ENCODE results near the gene EHBP1L1.

Gene EHBP1L1

GRCh38 chr11:65599216-65599954, 23.5 kb downstream of the EHBP1L1 start:
- DNase-seq, result no peak

DNA sequence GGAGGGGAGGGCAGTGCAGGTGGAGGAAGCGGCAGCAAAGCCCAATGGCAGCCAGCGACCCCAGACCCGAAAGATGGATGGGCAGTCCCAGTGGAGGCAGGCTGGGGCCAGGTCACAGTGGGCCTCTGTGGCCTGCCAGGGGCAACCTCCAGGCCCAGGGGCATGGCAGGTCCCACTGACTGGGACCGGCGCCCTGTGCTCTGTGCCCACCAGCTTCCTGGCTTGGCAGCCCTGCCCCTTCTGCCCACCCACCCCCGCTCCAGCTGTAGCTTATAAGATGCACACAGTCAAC, 24.0 kb downstream of the EHBP1L1 start:
- no peak for DNase-seq

DNA sequence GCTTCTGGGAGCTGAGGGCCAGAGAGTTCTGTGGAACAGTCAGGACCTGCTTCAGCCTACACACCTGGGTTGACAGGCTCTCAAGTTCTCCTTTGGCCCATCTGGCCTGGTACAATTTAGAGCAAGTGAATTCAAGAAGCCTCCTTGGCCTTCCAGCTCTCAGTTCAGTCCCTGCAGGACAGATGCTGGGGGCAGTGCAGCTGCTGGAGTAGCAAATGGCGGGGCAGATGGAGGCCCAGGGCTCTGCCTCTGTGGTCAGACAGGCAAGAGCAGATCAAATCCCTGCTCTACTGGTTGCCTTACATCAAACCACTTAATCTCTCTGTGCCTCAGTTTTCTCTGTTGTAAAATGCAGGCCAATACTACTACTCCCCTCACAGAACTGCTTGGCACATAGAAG, 28.4 kb downstream of the EHBP1L1 start:
- no peak for DNase-seq

DNA sequence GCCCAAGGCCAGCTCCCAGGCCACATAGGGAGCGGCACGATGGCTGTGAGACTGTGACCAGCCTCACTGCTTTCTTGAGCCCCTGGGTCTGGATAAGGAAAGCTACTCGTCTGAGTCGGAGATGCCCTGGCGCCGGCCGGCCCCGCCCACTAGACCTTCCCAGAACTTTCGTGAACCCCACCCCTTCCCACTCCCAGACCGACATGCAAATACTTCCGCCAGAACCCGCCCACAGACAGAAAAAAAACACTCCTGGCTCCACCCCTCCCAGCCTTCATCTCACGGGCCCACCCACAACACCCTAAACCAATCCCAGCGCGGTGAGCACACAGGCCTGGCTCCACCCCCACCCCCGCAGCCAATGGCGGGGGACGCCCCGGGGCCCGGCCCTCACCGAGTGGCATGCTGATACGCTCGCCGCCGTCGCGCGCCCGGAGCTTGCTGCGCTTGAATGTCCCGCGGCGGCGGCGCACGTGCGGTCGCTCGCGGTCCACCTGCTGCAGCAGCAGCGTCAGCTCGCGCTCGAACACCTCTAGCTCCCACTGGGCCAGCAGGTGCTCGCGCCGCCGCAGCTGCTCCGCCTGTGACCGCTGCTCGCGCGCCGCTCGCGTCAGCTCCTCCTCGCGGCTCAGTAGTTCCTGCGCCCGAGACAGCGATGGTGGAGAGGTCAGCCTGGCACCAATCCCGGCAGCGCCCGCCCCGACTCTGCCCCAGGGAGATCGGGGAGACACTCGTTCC, 31.2 kb downstream of the EHBP1L1 start:
- DNase-seq, result no peak

DNA sequence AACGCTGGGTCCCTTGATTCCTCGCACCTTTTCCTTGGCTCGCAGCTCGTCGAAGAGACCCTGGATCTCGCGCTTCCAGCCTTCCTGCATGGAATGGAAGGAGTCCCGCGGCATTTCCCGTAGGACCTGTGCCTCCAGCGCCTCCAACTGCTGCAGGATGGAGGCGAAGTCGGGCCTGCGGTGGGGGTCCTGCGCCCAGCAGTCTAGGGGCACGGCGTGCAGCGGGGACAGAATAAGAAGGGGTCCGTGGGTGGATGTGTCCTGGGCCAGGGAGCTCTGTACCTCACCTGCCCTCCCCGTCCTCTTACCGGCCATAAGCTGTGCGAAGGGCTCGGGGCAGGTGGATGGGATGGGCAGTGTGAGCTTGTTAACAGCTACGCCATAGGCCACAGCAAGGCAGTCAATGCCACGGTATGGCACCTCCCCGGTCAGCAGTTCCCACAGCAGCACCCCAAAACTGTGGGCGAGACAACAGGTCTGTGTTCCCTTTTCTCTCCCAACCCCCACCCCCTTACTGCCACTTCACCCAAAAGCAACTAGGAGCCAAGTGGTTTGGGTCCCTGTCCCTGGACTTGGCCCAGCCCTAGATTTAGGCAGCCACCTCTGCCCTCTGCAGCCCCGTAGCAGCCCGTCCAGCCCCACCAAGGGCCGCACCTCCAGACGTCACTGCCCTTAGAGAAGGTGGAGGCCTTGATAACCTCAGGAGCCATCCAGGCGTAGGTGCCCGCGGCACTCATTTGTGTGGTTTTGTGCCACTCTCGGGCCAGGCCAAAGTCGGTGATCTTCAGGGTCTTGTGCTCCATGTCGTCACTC, 32.0 kb downstream of the EHBP1L1 start:
- DNase-seq, result no peak

DNA sequence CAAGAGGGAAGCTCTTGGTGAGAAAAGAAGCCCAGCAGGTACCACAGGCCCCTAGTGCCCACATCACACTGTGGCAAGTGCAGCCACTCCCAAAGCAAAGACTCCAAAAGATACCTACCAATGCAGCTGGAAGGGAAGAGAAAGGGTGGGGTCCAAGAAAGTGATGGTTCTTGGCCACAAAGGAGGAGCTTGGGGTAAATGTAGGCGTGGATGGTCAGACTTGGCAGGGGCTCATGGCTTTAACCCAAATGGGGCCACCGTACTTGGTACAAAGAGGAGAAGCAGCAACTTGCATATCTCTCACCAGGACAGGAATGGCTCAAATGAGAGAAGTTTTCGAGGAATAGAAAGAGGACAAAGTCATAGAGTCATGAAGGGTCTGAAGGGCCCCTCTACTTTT, 33.4 kb downstream of the EHBP1L1 start:
- no peak for DNase-seq

- no peak for DNase-seq
Observed at GRCh38 chr11:65609665-65610064, 33.8 kb downstream of the EHBP1L1 start.

- DNase-seq, result no peak
Observed at GRCh38 chr11:65610404-65610803, 34.6 kb downstream of the EHBP1L1 start.

- no peak for DNase-seq
Observed at GRCh38 chr11:65611028-65611757, 35.3 kb downstream of the EHBP1L1 start.

- no peak for DNase-seq
Observed at GRCh38 chr11:65611758-65612603, 36.1 kb downstream of the EHBP1L1 start.

DNA sequence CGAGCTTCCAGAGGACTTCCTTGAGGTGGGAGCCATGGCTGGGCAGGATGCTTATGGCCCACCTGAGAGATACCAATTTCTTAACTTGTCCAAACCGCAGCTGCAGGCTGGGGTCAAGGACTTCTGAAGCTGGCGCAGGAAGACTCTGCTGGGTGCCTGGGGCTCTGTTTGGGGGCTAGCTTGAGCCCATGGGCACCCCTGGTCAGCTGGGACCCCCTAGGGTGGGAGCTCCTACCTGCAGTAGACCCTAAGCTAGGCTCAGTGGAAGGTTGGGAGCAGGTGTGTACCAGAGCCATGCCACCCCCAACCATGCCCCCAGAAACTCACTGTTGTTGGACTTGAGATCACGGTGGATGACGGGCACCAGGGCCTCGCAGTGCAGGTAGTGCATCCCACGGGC, 36.8 kb downstream of the EHBP1L1 start:
- no peak for DNase-seq

GRCh38 chr11:65613091-65613928, 37.5 kb downstream of the EHBP1L1 start:
- DNase-seq, result no peak

DNA sequence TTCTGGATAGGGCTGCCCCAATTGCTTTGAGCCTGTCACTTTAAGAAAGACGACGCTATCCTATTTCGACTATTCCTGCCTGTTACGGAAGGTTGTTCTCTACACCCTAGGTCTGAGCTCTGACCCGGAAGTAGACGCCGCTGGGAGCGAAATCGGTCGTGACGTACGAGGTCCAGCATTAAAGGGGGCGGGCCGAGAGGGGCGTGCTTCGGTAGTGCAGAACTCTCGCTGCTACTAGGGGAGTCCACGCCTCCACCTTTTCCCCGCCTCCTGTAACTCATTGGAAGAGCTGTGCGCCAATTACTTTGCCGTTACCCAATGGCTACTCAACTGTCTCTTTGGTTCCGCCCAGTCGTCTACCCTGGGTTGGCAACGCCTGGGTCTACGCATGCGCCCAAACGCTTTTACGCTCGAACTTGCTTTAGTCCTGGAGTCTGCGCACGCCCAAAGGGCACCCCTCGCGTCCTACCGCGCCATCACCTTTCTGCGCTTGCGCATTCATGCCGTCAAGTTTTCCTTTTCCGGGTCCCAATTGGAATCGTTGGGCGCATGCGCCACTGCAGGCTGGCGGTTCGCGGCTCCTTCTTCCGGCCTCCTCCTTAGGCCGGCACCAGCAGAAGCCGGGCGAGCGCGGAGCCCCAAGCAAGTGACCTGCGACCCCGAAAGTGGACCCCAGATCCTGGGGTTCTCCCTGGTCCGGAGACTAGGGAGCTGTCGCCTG, 39.5 kb downstream of the EHBP1L1 start, which contains the start of gene PCNX3:
TSS of gene PCNX3 (plus strand) at position 548 of the 721 bp plus-strand sequence. CDS start 536 bp downstream, outside the sequence.
- peak; percentile 99 for DNase-seq

GRCh38 chr11:65615950-65616574, 40.2 kb downstream of the EHBP1L1 start:
- DNase-seq, result no peak

DNA sequence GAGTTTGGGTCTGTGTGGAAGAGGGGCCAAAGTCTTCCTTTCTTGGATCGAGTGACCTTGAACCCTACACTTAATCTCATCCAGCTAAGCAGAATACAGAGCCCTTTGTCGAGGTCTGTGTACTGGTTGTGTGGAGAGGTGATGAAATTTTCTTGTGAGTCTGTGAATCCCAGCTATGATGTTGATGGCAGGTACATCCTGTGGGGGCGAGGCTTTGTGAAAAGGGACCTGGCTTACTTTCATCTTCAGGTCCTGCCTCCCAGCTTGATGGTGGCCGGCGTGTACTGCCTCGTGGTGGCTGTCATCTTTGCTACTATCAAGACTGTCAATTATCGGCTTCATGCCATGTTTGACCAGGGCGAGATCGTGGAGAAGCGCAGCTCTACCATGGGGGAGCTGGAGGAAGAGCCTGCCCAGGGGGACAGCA, 40.7 kb downstream of the EHBP1L1 start:
- no peak for DNase-seq

DNA sequence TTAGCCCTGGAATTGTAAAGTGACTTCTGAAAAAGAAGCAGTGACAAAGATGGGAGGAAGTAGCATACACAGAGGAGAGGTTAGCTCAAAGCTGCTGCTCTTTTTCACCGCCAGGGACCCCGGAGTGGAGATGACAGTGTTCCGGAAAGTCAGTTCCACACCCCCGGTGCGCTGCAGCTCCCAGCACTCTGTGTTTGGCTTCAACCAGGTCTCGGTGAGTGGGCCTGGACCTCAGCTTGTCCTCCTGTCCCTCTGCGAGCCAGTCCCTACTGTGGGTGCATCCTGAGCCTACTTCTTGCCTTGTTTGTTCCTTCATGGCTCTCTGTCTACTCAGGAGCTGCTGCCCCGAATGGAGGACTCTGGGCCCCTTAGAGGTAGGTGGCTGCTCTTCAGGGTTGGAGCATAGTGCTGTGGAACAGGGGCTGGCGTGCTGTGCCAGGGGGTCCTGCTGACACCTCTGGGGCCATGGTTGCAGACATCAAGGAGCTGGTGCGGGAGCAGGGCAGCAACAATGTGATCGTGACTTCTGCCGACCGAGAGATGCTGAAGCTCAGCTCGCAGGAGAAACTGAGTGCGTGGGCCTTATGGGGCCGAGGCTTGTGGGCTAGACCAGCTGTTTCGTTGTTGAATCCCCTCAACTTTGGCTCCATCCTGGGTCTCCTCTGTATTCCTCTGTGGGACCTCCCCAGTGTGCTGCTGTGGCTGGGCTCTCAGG, 41.4 kb downstream of the EHBP1L1 start:
- no peak for DNase-seq

GRCh38 chr11:65617990-65618751, 42.3 kb downstream of the EHBP1L1 start:
- DNase-seq, result no peak

DNA sequence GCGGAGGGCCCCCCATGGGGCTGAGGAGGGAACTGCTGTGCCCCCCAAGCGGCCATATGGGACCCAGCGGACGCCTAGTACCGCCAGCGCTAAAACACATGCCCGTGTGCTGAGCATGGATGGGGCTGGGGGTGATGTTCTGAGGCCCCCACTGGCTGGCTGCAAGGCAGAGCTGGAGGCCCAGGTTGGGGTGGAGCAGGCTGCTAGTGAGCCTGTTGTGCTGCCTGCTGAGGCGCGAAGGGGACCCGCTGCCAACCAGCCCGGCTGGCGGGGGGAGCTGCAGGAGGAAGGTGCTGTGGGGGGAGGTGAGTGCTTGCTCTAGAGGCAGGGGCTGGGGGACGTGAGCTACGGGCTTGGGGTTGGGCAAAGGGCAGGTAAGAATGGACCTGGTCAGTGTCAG, 42.9 kb downstream of the EHBP1L1 start:
- DNase-seq, result no peak
